GM12875 (cell line): ENCODE results near the gene PTAFR.

Experiments used
- H3K4me3 ChIP-seq: one replicate; pipeline ENCODE4 v1.5.1; 2011; ENCODE audit warnings: low read depth, low read length, control low read depth
- CTCF ChIP-seq: IDR thresholded peaks from 2 replicates; pipeline ENCODE4 v1.5.1; 2011; ENCODE audit warnings: low read depth, mild to moderate bottlenecking, control low read depth, inconsistent platforms, low read length, moderate library complexity, borderline replicate concordance; ENCODE audit not compliant: insufficient read depth

Gene PTAFR

GRCh38 chr1:28135371-28136168 lies 40.9 kb downstream of the PTAFR start:
- no peak overlapping the region for H3K4me3 ChIP-seq
- TF ChIP-seq CTCF = no peak

GRCh38 chr1:28134651-28135207 lies 41.8 kb downstream of the PTAFR start:
- no peak for TF ChIP-seq CTCF

GRCh38 chr1:28132171-28133167 lies 44.0 kb downstream of the PTAFR start:
- TF ChIP-seq CTCF = no peak
- H3K4me3 ChIP-seq = no peak overlapping the region

More at GRCh38 chr1:28134651-28135207, 41.8 kb downstream of the PTAFR start:
- H3K4me3 ChIP-seq = no peak overlapping the region

GRCh38 chr1:28130901-28131300 lies 45.6 kb downstream of the PTAFR start:
- H3K4me3 ChIP-seq = no peak overlapping the region
- TF ChIP-seq CTCF = no peak

GRCh38 chr1:28129150-28129549 lies 47.3 kb downstream of the PTAFR start:
- TF ChIP-seq CTCF = no peak
- H3K4me3 ChIP-seq = no peak overlapping the region

- TF ChIP-seq CTCF = no peak
- H3K4me3 ChIP-seq = no peak overlapping the region
Observed at GRCh38 chr1:28127617-28128257, 48.8 kb downstream of the PTAFR start.
